A673 (cell line): ENCODE results near the gene PPP1CA. TPM values are rescaled to one million over a fixed set of nuclear protein-coding genes. Genes with fewer than 3 reads are reported as not detected.
"Not testable (repeated sequence)": the region's sequence is repeated elsewhere in the genome, so short reads cannot be mapped to it uniquely, and the experiment has no call there.

Experiments
- BruUV-seq: library from RNA; stranded (reverse); fragments of 400-500 nt; replicated peaks from 2 replicates; lab custom pipeline; 2021; lab: Mats Ljungman, UMichigan
- CTCF ChIA-PET: fragments of 300-600 bp; sonication (Branson Sonifier 250); formaldehyde crosslinking; loops from one replicate; lab custom pipeline; 2022; ENCODE audit warnings: antibody characterized with exemption; lab: Charles Lee
- POLR2A ChIA-PET: fragments of 300-600 bp; sonication (Branson Sonifier 250); formaldehyde crosslinking; loops from one replicate; lab custom pipeline; 2022; ENCODE audit warnings: antibody characterized with exemption; ENCODE audit not compliant: low non-redundant PET; lab: Charles Lee
- DNase-seq: peaks from one replicate; pipeline ENCODE4 v3.0.0-alpha.2; 2015; ENCODE audit warnings: low spot score
- H3K27ac ChIP-seq: fragments of 200-600 bp; sonication (generic); 2 replicates; pipeline ENCODE4 v1.5.1; 2016; ENCODE audit warnings: mixed run types, low read depth, mild to moderate bottlenecking, mixed read lengths, antibody characterized with exemption, low read length; ENCODE audit not compliant: poor library complexity, severe bottlenecking
- H3K27me3 ChIP-seq: fragments of 200-600 bp; sonication (generic); replicated peaks from 2 replicates; pipeline ENCODE4 v1.6.1; 2017; ENCODE audit warnings: mixed run types, low read depth, mild to moderate bottlenecking, mixed read lengths, antibody characterized with exemption, low read length; ENCODE audit not compliant: insufficient read depth, poor library complexity
- H3K36me3 ChIP-seq: fragments of 200-600 bp; sonication (generic); 2 replicates; pipeline ENCODE4 v1.6.1; 2016; ENCODE audit warnings: mixed run types, mild to moderate bottlenecking, mixed read lengths, antibody characterized with exemption, low read length; ENCODE audit not compliant: insufficient read depth, poor library complexity, severe bottlenecking
- H3K4me1 ChIP-seq: fragments of 200-600 bp; sonication (generic); 2 replicates; pipeline ENCODE4 v1.6.1; 2017; ENCODE audit warnings: mixed run types, mild to moderate bottlenecking, mixed read lengths, antibody characterized with exemption, low read length; ENCODE audit not compliant: insufficient read depth, poor library complexity, severe bottlenecking
- H3K4me3 ChIP-seq: fragments of 200-600 bp; sonication (generic); 2 replicates; pipeline ENCODE4 v1.5.1; 2016; ENCODE audit warnings: low read depth, mixed run types, mild to moderate bottlenecking, mixed read lengths, low read length; ENCODE audit not compliant: poor library complexity, severe bottlenecking
- H3K9me3 ChIP-seq: fragments of 200-600 bp; sonication (generic); 2 replicates; pipeline ENCODE4 v1.6.1; 2016; ENCODE audit warnings: mixed run types, low read depth, mild to moderate bottlenecking, mixed read lengths, antibody characterized with exemption, low read length; ENCODE audit not compliant: poor library complexity, severe bottlenecking
- CTCF ChIP-seq: fragments of 300-800, 200-600 bp; sonication (generic); conservative IDR thresholded peaks from 2 replicates; pipeline ENCODE4 v1.5.1; 2017; ENCODE audit warnings: low read depth, mild to moderate bottlenecking, antibody characterized with exemption, low read length, moderate library complexity, mixed read lengths
- EZH2 ChIP-seq: fragments of 200-600 bp; sonication (generic); IDR thresholded peaks from 2 replicates; pipeline ENCODE4 v1.6.1; 2017; ENCODE audit warnings: borderline replicate concordance, low read depth, mild to moderate bottlenecking, mixed read lengths, antibody characterized with exemption, low read length; ENCODE audit not compliant: poor library complexity, severe bottlenecking
- intact Hi-C: fragments of 100-400 bp; cut with micrococcal nuclease; formaldehyde crosslinking; loops from one replicate; pipeline ENCODE4 v1.10.0; 2022; ENCODE audit not compliant: unreplicated experiment
- total RNA-seq: library from RNA; stranded (reverse); gene quantifications from 2 replicates; pipeline ENCODE4 v1.2.3, GENCODE V29; 2021

Gene PPP1CA
- total RNA-seq, 1 experiment from 2014 or later: 239 TPM

GRCh38 chr11:67428052-67429001 lies 26.7 kb upstream of the PPP1CA start, which contains the start of gene RPS6KB2:
RPS6KB2 (plus strand) TSS chr11:67428494; CDS start chr11:67428546, 52 bp downstream.
- POLR2A ChIA-PET: no interaction called here
- Histone ChIP-seq H3K4me3 (peak within 1 kb of the TSS; percentile 74), H3K27ac (peak within 1 kb of the TSS; percentile 78), H3K27me3 (no peaks in the 10 kb centered on the region), H3K4me1 (peaks cover 11% of the 10 kb centered on the region), H3K36me3 (peaks cover 8% of the 10 kb centered on the region), H3K9me3 (no peaks in the 10 kb centered on the region)
- no TSS peak for BruUV-seq
- no peak for TF ChIP-seq EZH2
- TF ChIP-seq CTCF: no peak
- intact Hi-C loops: no loop called here
- DNase-seq: peak; percentile 99
- CTCF ChIA-PET: no interaction called here

GRCh38 chr11:67427364-67427859 lies 25.8 kb upstream of the PPP1CA start:
- POLR2A ChIA-PET, H3K27me3 ChIP-seq, H3K9me3 ChIP-seq, BruUV-seq, H3K36me3 ChIP-seq, CTCF ChIA-PET, intact Hi-C loops, DNase-seq: not testable (repeated sequence)
- H3K27ac ChIP-seq: peak overlapping the region; percentile 78
- H3K4me3 ChIP-seq: peak overlapping the region; percentile 74
- peaks cover 11% of the 10 kb centered on the region for H3K4me1 ChIP-seq

- Histone ChIP-seq H3K36me3 (no peaks in the 10 kb centered on the region), H3K27ac (no peak overlapping the region), H3K9me3 (no peaks in the 10 kb centered on the region), H3K4me3 (no peak overlapping the region), H3K27me3 (no peaks in the 10 kb centered on the region), H3K4me1 (peaks cover 12% of the 10 kb centered on the region)
- intact Hi-C loops: no loop called here
- CTCF ChIA-PET: no interaction called here
- TF ChIP-seq CTCF: no peak
- no peak for TF ChIP-seq EZH2
- DNase-seq: no peak
- BruUV-seq: no TSS peak
- POLR2A ChIA-PET: no interaction called here
Measured at GRCh38 chr11:67423891-67424613, 22.4 kb upstream of the PPP1CA start.
